CD4-positive, CD25-positive, alpha-beta regulatory T cell (primary cell): ENCODE measurements around the gene PSME3. TPM values are rescaled to one million over a fixed set of nuclear protein-coding genes. Genes with fewer than 3 reads are reported as not detected.
"Not testable (repeated sequence)": the region's sequence is repeated elsewhere in the genome, so short reads cannot be mapped to it uniquely, and the experiment has no call there.

Source experiments
- ATAC-seq, 2 donors: fragments of 150-1000 bp; cut with Tn5 transposase; one replicate each; pipeline ENCODE4 v1.10.0; 2021; ENCODE audit warnings: low read depth in 2 of 2, moderate number of reproducible peaks in 2 of 2, moderate library complexity in 1 of 2
- DNase-seq, 3 donors: peaks; one replicate each; pipeline versions ENCODE4 v3.0.0 to v3.0.0-alpha.2; 2012 to 2022; ENCODE audit warnings: mixed read lengths in 1 of 3
- H3K27ac ChIP-seq: one replicate; pipeline ENCODE4 v1.7.0; 2013; ENCODE audit warnings: mild to moderate bottlenecking, low read length; ENCODE audit not compliant: insufficient read depth, poor library complexity, severe bottlenecking
- H3K27me3 ChIP-seq: one replicate; pipeline ENCODE4 v1.7.0; 2013; ENCODE audit warnings: low read length; ENCODE audit not compliant: control insufficient read depth, insufficient read depth
- H3K36me3 ChIP-seq: one replicate; pipeline ENCODE4 v1.7.0; 2013; ENCODE audit warnings: mild to moderate bottlenecking, low read length, moderate library complexity; ENCODE audit not compliant: control insufficient read depth, insufficient read depth
- H3K4me1 ChIP-seq: 2 replicates; pipeline ENCODE4 v1.7.0; 2013; ENCODE audit warnings: mild to moderate bottlenecking, low read length; ENCODE audit not compliant: insufficient read depth, control insufficient read depth, poor library complexity, severe bottlenecking
- H3K4me3 ChIP-seq: one replicate; pipeline ENCODE4 v1.7.0; 2013; ENCODE audit warnings: low read depth, mild to moderate bottlenecking, low read length, moderate library complexity
- H3K9me3 ChIP-seq, 2 experiments: 1 replicate in 1 of 2; 2 replicates in 1 of 2; pipeline ENCODE4 v1.7.0; 2013; ENCODE audit warnings: low read length in 2 of 2, mild to moderate bottlenecking in 1 of 2, moderate library complexity in 1 of 2; ENCODE audit not compliant: control insufficient read depth in 2 of 2
- H3K27ac Mint-ChIP-seq, 3 donors: one replicate each; pipeline ENCODE4 v1.8.0; 2020 to 2022; ENCODE audit warnings: mild to moderate bottlenecking in 3 of 3, mixed read lengths in 3 of 3, moderate library complexity in 2 of 3
- H3K27me3 Mint-ChIP-seq: one replicate; pipeline ENCODE4 v1.8.0; 2022; ENCODE audit warnings: mild to moderate bottlenecking, mixed read lengths
- H3K36me3 Mint-ChIP-seq: one replicate; pipeline ENCODE4 v1.8.0; 2020; ENCODE audit warnings: mixed read lengths
- H3K4me1 Mint-ChIP-seq, 4 donors: one replicate each; pipeline ENCODE4 v1.8.0; 2020 to 2022; ENCODE audit warnings: mixed read lengths in 4 of 4, mild to moderate bottlenecking in 1 of 4
- H3K4me3 Mint-ChIP-seq, 4 donors: one replicate each; pipeline ENCODE4 v1.8.0; 2020 to 2022; ENCODE audit warnings: mild to moderate bottlenecking in 4 of 4, mixed read lengths in 4 of 4, moderate library complexity in 3 of 4
- H3K9me3 Mint-ChIP-seq, 7 donors: one replicate each; pipeline ENCODE4 v1.8.0; 2020 to 2022; ENCODE audit warnings: mixed read lengths in 7 of 7, mild to moderate bottlenecking in 3 of 7, moderate library complexity in 2 of 7
- polyA plus RNA-seq, 4 donors: library from polyadenylated mRNA; unstranded; fragments of 300-500 nt; fragmentation: Illumina TruSeq; gene quantifications; one replicate each; pipeline ENCODE4 v1.2.3, GENCODE V29; 2021
- total RNA-seq: library from RNA; stranded (reverse); gene quantifications from one replicate; pipeline ENCODE4 v1.2.3, GENCODE V29; 2022

PSME3 gene
- total and polyA plus RNA-seq, 5 donors from 2014 or later: 66.7 to 129 (median 126) TPM

DNA sequence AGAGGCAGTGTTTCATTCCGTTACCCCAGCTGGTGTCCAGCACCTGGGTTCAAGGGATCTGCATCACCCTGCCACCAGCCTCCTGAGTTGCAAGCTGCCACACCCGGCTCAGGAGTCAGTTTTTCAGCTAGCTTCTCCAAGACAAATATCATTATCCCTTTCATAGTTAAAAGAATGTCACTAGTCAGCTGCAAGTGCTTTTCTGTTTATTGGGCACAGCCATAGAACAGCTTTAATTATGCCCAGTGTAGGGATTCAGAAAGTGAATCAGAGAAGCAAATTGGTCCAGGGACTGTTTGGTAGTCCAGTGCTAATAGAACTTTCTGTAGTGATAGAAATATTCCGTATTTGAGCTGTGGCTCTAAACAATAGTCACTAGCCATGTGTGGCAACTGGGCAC lies 14.9 kb downstream of the PSME3 start:
- Histone ChIP-seq H3K27me3 (no peaks in the 10 kb centered on the region), H3K4me1 (no peaks in the 10 kb centered on the region), H3K9me3 (no peaks in the 10 kb centered on the region), H3K4me3 (no peak overlapping the region), H3K27ac (no peak overlapping the region), H3K36me3 (peaks cover 24% of the 10 kb centered on the region)
- H3K4me1 Mint-ChIP-seq: no peaks in the 10 kb centered on the region
- no peak overlapping the region for H3K27ac Mint-ChIP-seq
- no peak for ATAC-seq
- no peak for DNase-seq
- no peaks in the 10 kb centered on the region for H3K27me3 Mint-ChIP-seq
- peaks cover 12% of the 10 kb centered on the region for H3K36me3 Mint-ChIP-seq
- no peaks in the 10 kb centered on the region for H3K9me3 Mint-ChIP-seq
- H3K4me3 Mint-ChIP-seq: no peak overlapping the region

- H3K9me3 ChIP-seq: no peaks in the 10 kb centered on the region
- Mint-ChIP-seq H3K27ac (no peak overlapping the region), H3K27me3 (no peaks in the 10 kb centered on the region), H3K4me3 (no peak overlapping the region), H3K9me3 (no peaks in the 10 kb centered on the region), H3K36me3 (peaks cover 3% of the 10 kb centered on the region), H3K4me1 (no peaks in the 10 kb centered on the region)
- H3K4me1 ChIP-seq: no peaks in the 10 kb centered on the region
- peaks cover 15% of the 10 kb centered on the region for H3K36me3 ChIP-seq
- H3K4me3 ChIP-seq: no peak overlapping the region
- no peaks in the 10 kb centered on the region for H3K27me3 ChIP-seq
- ATAC-seq (no peak), DNase-seq (no peak)
- H3K27ac ChIP-seq: no peak overlapping the region
Measured at GRCh38 chr17:42849031-42849430, 15.8 kb downstream of the PSME3 start.

DNA sequence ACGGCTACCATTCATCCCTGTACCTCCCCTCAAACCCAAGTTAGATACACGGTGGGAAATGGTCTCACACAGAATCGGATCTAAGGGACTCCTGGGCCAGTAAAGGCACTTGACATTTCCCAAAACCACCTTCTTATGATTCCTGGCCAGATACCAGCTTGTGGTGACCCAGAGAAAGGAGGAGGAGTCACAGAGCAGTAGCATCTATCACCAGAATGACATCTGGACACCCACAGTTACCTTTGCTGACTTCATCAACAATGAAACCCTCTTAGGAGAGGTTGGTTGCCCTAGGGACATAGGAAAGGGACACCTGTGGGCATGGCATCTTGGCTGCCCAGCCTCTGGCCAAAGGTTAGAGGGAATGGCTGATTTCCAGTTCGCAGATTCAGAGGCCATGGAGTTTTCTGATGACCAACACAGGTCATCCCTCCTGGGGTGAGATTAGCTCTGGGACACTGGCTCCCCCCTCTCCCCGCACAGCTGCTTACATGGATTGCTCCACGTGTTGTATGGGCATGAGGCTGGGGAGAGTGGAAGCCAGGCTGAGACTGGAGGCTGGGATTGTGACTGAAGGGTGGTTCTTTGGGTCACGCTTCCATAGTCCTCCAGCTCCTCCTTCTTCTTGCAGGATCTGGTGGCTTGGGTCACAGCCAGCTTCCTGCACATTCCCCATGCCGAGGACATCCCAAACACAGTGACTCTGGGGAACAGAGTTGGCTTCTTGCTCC lies 16.4 kb downstream of the PSME3 start:
- no peaks in the 10 kb centered on the region for H3K27me3 ChIP-seq
- H3K4me3 ChIP-seq: no peak overlapping the region
- no peaks in the 10 kb centered on the region for H3K9me3 ChIP-seq
- no peaks in the 10 kb centered on the region for H3K4me1 ChIP-seq
- Mint-ChIP-seq H3K36me3 (no peaks in the 10 kb centered on the region), H3K27me3 (no peaks in the 10 kb centered on the region), H3K9me3 (no peaks in the 10 kb centered on the region), H3K4me1 (no peaks in the 10 kb centered on the region), H3K27ac (no peak overlapping the region), H3K4me3 (no peak overlapping the region)
- no peak for DNase-seq
- no peak for ATAC-seq
- peaks cover 10% of the 10 kb centered on the region for H3K36me3 ChIP-seq
- no peak overlapping the region for H3K27ac ChIP-seq

- no peak within 1 kb of the TSS for H3K4me3 ChIP-seq
- H3K27me3 Mint-ChIP-seq: no peaks in the 10 kb centered on the region
- H3K4me1 Mint-ChIP-seq: no peaks in the 10 kb centered on the region
- no peaks in the 10 kb centered on the region for H3K36me3 Mint-ChIP-seq
- ATAC-seq (no peak), DNase-seq (no peak)
- H3K27ac Mint-ChIP-seq: peak within 1 kb of the TSS in 1 of 3 donors; percentile 46
- H3K27me3 ChIP-seq: no peaks in the 10 kb centered on the region
- H3K4me3 Mint-ChIP-seq: no peak within 1 kb of the TSS
- H3K27ac ChIP-seq: peak within 1 kb of the TSS; percentile 14
- no peaks in the 10 kb centered on the region for H3K9me3 ChIP-seq
- H3K9me3 Mint-ChIP-seq: no peaks in the 10 kb centered on the region
- no peaks in the 10 kb centered on the region for H3K4me1 ChIP-seq
- no peaks in the 10 kb centered on the region for H3K36me3 ChIP-seq
Measured at GRCh38 chr17:42850954-42851353, 17.8 kb downstream of the PSME3 start, which contains the start of gene AOC3. Gene AOC3, plus strand, starts transcription at chr17:42851199. Its CDS starts 145 bp downstream, at chr17:42851344.

DNA sequence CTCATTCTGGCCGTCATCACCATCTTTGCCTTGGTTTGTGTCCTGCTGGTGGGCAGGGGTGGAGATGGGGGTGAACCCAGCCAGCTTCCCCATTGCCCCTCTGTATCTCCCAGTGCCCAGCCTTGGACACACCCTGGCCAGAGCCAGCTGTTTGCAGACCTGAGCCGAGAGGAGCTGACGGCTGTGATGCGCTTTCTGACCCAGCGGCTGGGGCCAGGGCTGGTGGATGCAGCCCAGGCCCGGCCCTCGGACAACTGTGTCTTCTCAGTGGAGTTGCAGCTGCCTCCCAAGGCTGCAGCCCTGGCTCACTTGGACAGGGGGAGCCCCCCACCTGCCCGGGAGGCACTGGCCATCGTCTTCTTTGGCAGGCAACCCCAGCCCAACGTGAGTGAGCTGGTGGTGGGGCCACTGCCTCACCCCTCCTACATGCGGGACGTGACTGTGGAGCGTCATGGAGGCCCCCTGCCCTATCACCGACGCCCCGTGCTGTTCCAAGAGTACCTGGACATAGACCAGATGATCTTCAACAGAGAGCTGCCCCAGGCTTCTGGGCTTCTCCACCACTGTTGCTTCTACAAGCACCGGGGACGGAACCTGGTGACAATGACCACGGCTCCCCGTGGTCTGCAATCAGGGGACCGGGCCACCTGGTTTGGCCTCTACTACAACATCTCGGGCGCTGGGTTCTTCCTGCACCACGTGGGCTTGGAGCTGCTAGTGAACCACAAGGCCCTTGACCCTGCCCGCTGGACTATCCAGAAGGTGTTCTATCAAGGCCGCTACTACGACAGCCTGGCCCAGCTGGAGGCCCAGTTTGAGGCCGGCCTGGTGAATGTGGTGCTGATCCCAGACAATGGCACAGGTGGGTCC lies 18.4 kb downstream of the PSME3 start:
- not testable (repeated sequence) for H3K27me3 Mint-ChIP-seq, H3K4me3 ChIP-seq, H3K36me3 Mint-ChIP-seq, H3K9me3 ChIP-seq, H3K27me3 ChIP-seq, H3K4me1 ChIP-seq, H3K4me1 Mint-ChIP-seq, H3K4me3 Mint-ChIP-seq, H3K27ac Mint-ChIP-seq, H3K9me3 Mint-ChIP-seq, H3K36me3 ChIP-seq, DNase-seq
- peak overlapping the region; percentile 14 for H3K27ac ChIP-seq
- ATAC-seq: peak in 1 of 2 donors; percentile 22

DNA sequence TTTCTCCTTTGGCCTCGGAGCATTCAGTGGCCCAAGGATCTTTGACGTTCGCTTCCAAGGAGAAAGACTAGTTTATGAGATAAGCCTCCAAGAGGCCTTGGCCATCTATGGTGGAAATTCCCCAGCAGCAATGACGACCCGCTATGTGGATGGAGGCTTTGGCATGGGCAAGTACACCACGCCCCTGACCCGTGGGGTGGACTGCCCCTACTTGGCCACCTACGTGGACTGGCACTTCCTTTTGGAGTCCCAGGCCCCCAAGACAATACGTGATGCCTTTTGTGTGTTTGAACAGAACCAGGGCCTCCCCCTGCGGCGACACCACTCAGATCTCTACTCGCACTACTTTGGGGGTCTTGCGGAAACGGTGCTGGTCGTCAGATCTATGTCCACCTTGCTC lies 19.2 kb downstream of the PSME3 start:
- Histone ChIP-seq H3K4me1 (no peaks in the 10 kb centered on the region), H3K9me3 (no peaks in the 10 kb centered on the region), H3K27ac (no peak overlapping the region), H3K36me3 (no peaks in the 10 kb centered on the region), H3K27me3 (no peaks in the 10 kb centered on the region), H3K4me3 (no peak overlapping the region)
- Mint-ChIP-seq H3K27ac (no peak overlapping the region), H3K4me3 (no peak overlapping the region), H3K27me3 (no peaks in the 10 kb centered on the region), H3K36me3 (no peaks in the 10 kb centered on the region), H3K4me1 (no peaks in the 10 kb centered on the region), H3K9me3 (peaks cover 0 to 1% (median 0%) of the 10 kb centered on the region in 7 donors)
- DNase-seq (no peak), ATAC-seq (no peak)

GRCh38 chr17:42853004-42853403 lies 19.8 kb downstream of the PSME3 start:
- no peak for DNase-seq
- Histone ChIP-seq H3K4me3 (no peak overlapping the region), H3K27ac (no peak overlapping the region), H3K9me3 (no peaks in the 10 kb centered on the region), H3K36me3 (no peaks in the 10 kb centered on the region), H3K27me3 (no peaks in the 10 kb centered on the region), H3K4me1 (no peaks in the 10 kb centered on the region)
- no peaks in the 10 kb centered on the region for H3K4me1 Mint-ChIP-seq
- peaks cover 0 to 1% (median 0%) of the 10 kb centered on the region in 7 donors for H3K9me3 Mint-ChIP-seq
- ATAC-seq: no peak
- no peak overlapping the region for H3K4me3 Mint-ChIP-seq
- no peaks in the 10 kb centered on the region for H3K36me3 Mint-ChIP-seq
- H3K27ac Mint-ChIP-seq: no peak overlapping the region
- peaks cover 5% of the 10 kb centered on the region for H3K27me3 Mint-ChIP-seq
